H1 (cell line): ENCODE measurements around the gene SMARCA2. TPM values are rescaled to one million over a fixed set of nuclear protein-coding genes. Genes with fewer than 3 reads are reported as not detected.

Experiments used
- CTCF ChIA-PET: fragments of 300-600 bp; sonication (Branson Sonifier 250); formaldehyde crosslinking; loops from one replicate; lab custom pipeline; 2021; ENCODE audit not compliant: partially characterized antibody; lab: Charles Lee
- POLR2A ChIA-PET: fragments of 300-600 bp; sonication (Branson Sonifier 250); formaldehyde crosslinking; loops from one replicate; lab custom pipeline; 2021; ENCODE audit warnings: inconsistent platforms; ENCODE audit not compliant: partially characterized antibody; lab: Charles Lee
- DNase-seq, 2 experiments: peaks; one replicate each; pipeline versions ENCODE4 v3.0.0 to v3.0.0-alpha.2; 2010 to 2022; ENCODE audit warnings: low spot score in 2 of 2, low read depth in 1 of 2, mixed read lengths in 1 of 2
- FAIRE-seq: peaks from 2 replicates; lab custom pipeline; 2011; peaks lifted over from hg19 to GRCh38; lab: Jason Lieb, UNC
- H2AFZ ChIP-seq: 2 replicates; pipeline ENCODE4 v1.8.1; 2012; ENCODE audit warnings: low read length, inconsistent platforms
- H2AK5ac ChIP-seq: 2 replicates; pipeline ENCODE4 v1.6.1; 2013; ENCODE audit warnings: low read depth, low read length
- H2BK120ac ChIP-seq: replicated peaks from 2 replicates; pipeline ENCODE3; 2013; ENCODE audit warnings: low read depth, low read length, inconsistent platforms
- H2BK12ac ChIP-seq: 2 replicates; pipeline ENCODE4 v1.6.1; 2013; ENCODE audit warnings: low read depth, low read length
- H2BK15ac ChIP-seq: 2 replicates; pipeline ENCODE4 v1.6.1; 2013; ENCODE audit warnings: low read length
- H2BK20ac ChIP-seq: 2 replicates; pipeline ENCODE4 v1.6.1; 2013; ENCODE audit warnings: low read length
- H2BK5ac ChIP-seq: 2 replicates; pipeline ENCODE4 v1.6.1; 2013; ENCODE audit warnings: low read depth, low read length
- H3K14ac ChIP-seq: 2 replicates; pipeline ENCODE4 v1.6.1; 2013; ENCODE audit warnings: inconsistent platforms; ENCODE audit not compliant: insufficient read length
- H3K18ac ChIP-seq: 2 replicates; pipeline ENCODE4 v1.6.1; 2013; ENCODE audit warnings: low read length; ENCODE audit errors: extremely low read depth
- H3K23ac ChIP-seq: 2 replicates; pipeline ENCODE4 v1.6.1; 2013; ENCODE audit warnings: inconsistent platforms; ENCODE audit not compliant: insufficient read length
- H3K23me2 ChIP-seq: 2 replicates; pipeline ENCODE4 v1.6.1; 2013; ENCODE audit warnings: low read depth, low read length
- H3K27ac ChIP-seq: 2 replicates; pipeline ENCODE4 v1.6.1; 2011; ENCODE audit warnings: low read depth, low read length, inconsistent platforms
- H3K27me3 ChIP-seq, 4 experiments: replicated peaks in 1 of 4; 1 replicate in 1 of 4; 2 replicates in 3 of 4; pipeline versions ENCODE4 v1.6.1 to v1.8.1; 2011 to 2013; ENCODE audit warnings: low read length in 3 of 4, mild to moderate bottlenecking in 3 of 4, inconsistent platforms in 2 of 4, mixed read lengths in 2 of 4, moderate library complexity in 1 of 4; ENCODE audit not compliant: control insufficient read depth in 3 of 4, insufficient read depth in 3 of 4; ENCODE audit errors: extremely low read depth in 1 of 4
- H3K36me3 ChIP-seq, 4 experiments: 2 replicates each; pipeline versions ENCODE4 v1.6.1 to v1.8.1; 2011 to 2013; ENCODE audit warnings: mild to moderate bottlenecking in 4 of 4, low read length in 3 of 4, moderate library complexity in 2 of 4, control low read depth in 1 of 4, inconsistent platforms in 1 of 4; ENCODE audit not compliant: insufficient read depth in 4 of 4, control insufficient read depth in 2 of 4
- H3K4ac ChIP-seq: replicated peaks from 2 replicates; pipeline ENCODE3; 2013; ENCODE audit warnings: low read length, low read depth, mixed read lengths, inconsistent platforms; ENCODE audit not compliant: insufficient read length
- H3K4me1 ChIP-seq, 4 experiments: replicated peaks in 1 of 4; 1 replicate in 1 of 4; 2 replicates in 3 of 4; pipeline versions ENCODE4 v1.6.1 to v1.8.1; 2011 to 2013; ENCODE audit warnings: low read length in 3 of 4, inconsistent platforms in 2 of 4, mixed read lengths in 1 of 4; ENCODE audit not compliant: insufficient read depth in 4 of 4, control insufficient read depth in 3 of 4
- H3K4me2 ChIP-seq, 2 experiments: 2 replicates each; pipeline versions ENCODE4 v1.6.1 to v1.8.1; 2011 to 2013; ENCODE audit warnings: low read depth in 2 of 2, low read length in 2 of 2, control low read depth in 1 of 2, inconsistent platforms in 1 of 2, mild to moderate bottlenecking in 1 of 2; ENCODE audit not compliant: insufficient read depth in 1 of 2
- H3K4me3 ChIP-seq, 4 experiments: fragments of 200-600, 300-600 bp in 1 of 4; sonication (generic), shearing (Covaris generic), sonication (Bioruptor Twin) in 1 of 4; 2 replicates each; pipeline versions ENCODE4 v1.5.1 to v1.8.1; 2011 to 2016; ENCODE audit warnings: low read length in 4 of 4, low read depth in 3 of 4, control low read depth in 2 of 4, inconsistent platforms in 2 of 4, mild to moderate bottlenecking in 2 of 4, mixed read lengths in 1 of 4, moderate library complexity in 1 of 4; ENCODE audit not compliant: insufficient read depth in 2 of 4; ENCODE audit errors: extremely low read depth in 1 of 4
- H3K56ac ChIP-seq: replicated peaks from 2 replicates; pipeline ENCODE3; 2013; ENCODE audit warnings: low read depth, mild to moderate bottlenecking, mixed read lengths, low read length, inconsistent platforms; ENCODE audit not compliant: insufficient read length
- H3K79me1 ChIP-seq: 2 replicates; pipeline ENCODE4 v1.6.1; 2013; ENCODE audit warnings: low read depth, low read length, control low read depth
- H3K79me2 ChIP-seq, 2 experiments: 2 replicates each; pipeline versions ENCODE4 v1.6.1 to v1.8.1; 2012 to 2013; ENCODE audit warnings: low read length in 2 of 2, mild to moderate bottlenecking in 2 of 2, inconsistent platforms in 1 of 2; ENCODE audit not compliant: insufficient read depth in 2 of 2, control insufficient read depth in 1 of 2
- H3K9ac ChIP-seq, 4 experiments: replicated peaks in 1 of 4; 1 replicate in 1 of 4; 2 replicates in 3 of 4; pipeline versions ENCODE4 v1.6.1 to v1.8.1; 2011 to 2013; ENCODE audit warnings: low read depth in 3 of 4, low read length in 3 of 4, control low read depth in 2 of 4, mild to moderate bottlenecking in 2 of 4, moderate library complexity in 2 of 4, inconsistent platforms in 1 of 4; ENCODE audit errors: extremely low read depth in 1 of 4
- H3K9me3 ChIP-seq, 2 experiments: 2 replicates each; pipeline versions ENCODE4 v1.6.1 to v1.8.1; 2012 to 2013; ENCODE audit warnings: mild to moderate bottlenecking in 2 of 2, moderate library complexity in 2 of 2, control low read depth in 1 of 2, inconsistent platforms in 1 of 2, low read depth in 1 of 2, low read length in 1 of 2, mixed read lengths in 1 of 2; ENCODE audit not compliant: insufficient read depth in 2 of 2
- H4K20me1 ChIP-seq, 2 experiments: replicated peaks in 1 of 2; 2 replicates each; pipeline versions ENCODE3 to v1.8.1; 2011 to 2013; ENCODE audit warnings: inconsistent platforms in 2 of 2, low read length in 2 of 2, mild to moderate bottlenecking in 1 of 2; ENCODE audit not compliant: insufficient read depth in 2 of 2, control insufficient read depth in 1 of 2
- H4K5ac ChIP-seq: 2 replicates; pipeline ENCODE4 v1.6.1; 2013; ENCODE audit warnings: low read length, low read depth, mixed read lengths, inconsistent platforms; ENCODE audit not compliant: insufficient read length
- H4K8ac ChIP-seq: 2 replicates; pipeline ENCODE4 v1.8.0; 2013; ENCODE audit warnings: mild to moderate bottlenecking, moderate library complexity, low read length, inconsistent platforms; ENCODE audit not compliant: insufficient read depth; ENCODE audit errors: extremely low read depth
- H4K91ac ChIP-seq: replicated peaks from 2 replicates; pipeline ENCODE3; 2013; ENCODE audit warnings: low read length, mixed read lengths, inconsistent platforms; ENCODE audit not compliant: insufficient read length
- CTCF ChIP-seq, 3 experiments: IDR thresholded peaks; 1 replicate in 2 of 3; 2 replicates in 1 of 3; pipeline versions ENCODE4 v1.5.1 to v1.6.1; 2011; ENCODE audit warnings: low read length in 3 of 3, mild to moderate bottlenecking in 3 of 3, inconsistent platforms in 2 of 3, low read depth in 1 of 3, moderate library complexity in 1 of 3; ENCODE audit not compliant: insufficient read depth in 1 of 3; ENCODE audit errors: control extremely low read depth in 1 of 3
- E2F6 ChIP-seq: IDR thresholded peaks from 2 replicates; pipeline ENCODE4 v1.6.1; 2012; ENCODE audit warnings: inconsistent platforms
- JUN ChIP-seq: IDR thresholded peaks from 2 replicates; pipeline ENCODE4 v1.6.1; 2011; ENCODE audit warnings: low read depth, mild to moderate bottlenecking, improper control_type of control experiment, low read length
- POLR2A ChIP-seq, 2 experiments: IDR thresholded peaks; 1 replicate in 1 of 2; 2 replicates in 1 of 2; pipeline ENCODE4 v1.6.1; 2011; ENCODE audit warnings: low read depth in 2 of 2, low read length in 2 of 2, mild to moderate bottlenecking in 2 of 2; ENCODE audit errors: control extremely low read depth in 1 of 2
- SAP30 ChIP-seq: fragments of 300-600 bp; sonication (generic); IDR thresholded peaks from 2 replicates; pipeline ENCODE4 v1.7.1; 2012; ENCODE audit warnings: low read length, moderate library complexity, mild to moderate bottlenecking, inconsistent platforms; ENCODE audit not compliant: insufficient read depth, insufficient replicate concordance
- SIN3A ChIP-seq, 2 experiments: IDR thresholded peaks in 1 of 2; conservative IDR thresholded peaks in 1 of 2; 2 replicates each; pipeline ENCODE4 v1.6.1; 2011 to 2012; ENCODE audit warnings: low read length in 2 of 2, improper control_type of control experiment in 1 of 2, low read depth in 1 of 2, mild to moderate bottlenecking in 1 of 2
- TAF7 ChIP-seq: optimal IDR thresholded peaks from 2 replicates; pipeline ENCODE3; 2011; ENCODE audit warnings: low read depth, mild to moderate bottlenecking, inconsistent platforms, low read length, moderate library complexity, borderline replicate concordance
- YY1 ChIP-seq: IDR thresholded peaks from 2 replicates; pipeline ENCODE4 v1.6.1; 2011; ENCODE audit warnings: low read depth, mild to moderate bottlenecking, low read length
- WGBS, 2 experiments: shearing (Covaris generic) in 1 of 2; methylation state at CpG; one replicate each; pipeline versions ENCODE4 v1.1.6 to v1.1.7; 2013 to 2015; ENCODE audit warnings: low lambda C conversion rate in 2 of 2, mixed read lengths in 2 of 2, inconsistent platforms in 1 of 2, low coverage in 1 of 2, missing lambda C conversion rate in 1 of 2; ENCODE audit not compliant: insufficient replicate concordance in 2 of 2, insufficient coverage in 1 of 2, insufficient read length in 1 of 2; ENCODE audit errors: extremely low coverage in 1 of 2, missing lambda C conversion rate in 1 of 2; 5-methylcytosine and 5-hydroxymethylcytosine counted together
- polyA plus RNA-seq, 7 experiments: library from polyadenylated mRNA; depleted of rRNA in 3 of 7; stranded (reverse) in 5 of 7; unstranded in 2 of 7; fragments of >200 nt in 5 of 7; fragments of 200-250 nt in 2 of 7; gene quantifications; 1 replicate in 5 of 7; 2 replicates in 1 of 7; 4 replicates in 1 of 7; pipeline versions ENCODE4 v1.2.1 to v1.2.3, GENCODE V29; 2011 to 2013; ENCODE audit warnings: missing spikeins in 2 of 7, mixed read lengths in 2 of 7
- total RNA-seq: library from RNA; stranded (reverse); fragmentation: NEBNext Ultra II Directional; extraction: Animal tissue kit (Norgen Biotek cat#: 25700); gene quantifications from 2 replicates; pipeline ENCODE4 v1.2.1, GENCODE V29; 2021

Gene SMARCA2
- total and polyA plus RNA-seq, 2 of the 8 experiments (the other 6 are each of a cell fraction or from before 2014, with no cell fraction given), result 6.3 to 21.7 TPM

- Histone ChIP-seq H2BK15ac (no peak overlapping the region), H4K5ac (no peak overlapping the region), H2BK5ac (peak overlapping the region; percentile 55; the same call in 1 of the 2 replicates), H3K9ac (no peak overlapping the region), H3K23ac (no peak overlapping the region), H3K79me1 (no peaks in the 10 kb centered on the region), H3K9me3 (no peaks in the 10 kb centered on the region), H3K14ac (no peak overlapping the region), H4K20me1 (no peaks in the 10 kb centered on the region), H3K23me2 (no peaks in the 10 kb centered on the region), H3K4me3 (no peak overlapping the region), H2BK12ac (no peak overlapping the region; the same call in 1 of the 2 replicates), H3K79me2 (no peaks in the 10 kb centered on the region), H3K36me3 (no peaks in the 10 kb centered on the region), H3K4ac (no peak overlapping the region), H2BK20ac (no peak overlapping the region), H3K27ac (no peak overlapping the region), H3K4me1 (peaks cover 5 to 18% (median 16%) of the 10 kb centered on the region in 4 experiments; a peak in 6 of 7 replicates), H3K56ac (no peak overlapping the region), H4K91ac (peak overlapping the region; percentile 0), H3K27me3 (no peaks in the 10 kb centered on the region), H2BK120ac (peak overlapping the region; percentile 36), H4K8ac (no peak overlapping the region), H3K4me2 (no peak overlapping the region; a peak in 1 of 4 replicates), H2AFZ (no peak overlapping the region), H2AK5ac (no peak overlapping the region; the same call in 1 of the 2 replicates), H3K18ac (no peak overlapping the region)
- CTCF ChIA-PET, result interaction anchor here (0.6 to 1.6 kb wide), 7 partner anchors 22 to 62 kb away, joined by 3 to 5 read pairs (median 4); no protein-coding TSS in a partner anchor
- no peak for DNase-seq
- FAIRE-seq, result peak; percentile 45
- POLR2A ChIA-PET, result no interaction called here
- 89% methylated on average over 9 of the region's 9 CpGs; no CpG with 5 or more reads in 1 of the 2 experiments for WGBS, 2 experiments
- TF ChIP-seq CTCF (IDR thresholded peaks at IDR 0.05; ENCODE audit: control extremely low read depth in 1 of 3, insufficient read depth in 1 of 3, low read depth in 1 of 3, low read length in 3 of 3) (no peak), POLR2A (IDR thresholded peaks at IDR 0.05; ENCODE audit: control extremely low read depth in 1 of 2, low read depth in 2 of 2, low read length in 2 of 2) (no peak), JUN (no peak), YY1 (no peak), E2F6 (no peak), TAF7 (no peak), SAP30 (no peak), SIN3A (conservative IDR thresholded peaks at IDR 0.05 in 1 of 2, IDR thresholded peaks at IDR 0.05 in 1 of 2; ENCODE audit: low read depth in 1 of 2, low read length in 2 of 2) (no peak)
Observed at GRCh38 chr9:2178034-2178734, 163.0 kb downstream of the SMARCA2 start.
